K562 (cell line): Measurements from ENCODE around the gene CTBP2. TPM values are rescaled to one million over a fixed set of nuclear protein-coding genes. Genes with fewer than 3 reads are reported as not detected.

Experiments
- ATAC-seq: fragments of 200-7000 bp; cut with Tn5 transposase; 3 replicates; pipeline ENCODE4 v1.9.1; 2020; ENCODE audit warnings: moderate library complexity
- BruUV-seq: library from RNA; stranded (reverse); fragments of 400-500 nt; replicated peaks from 2 replicates; lab custom pipeline; 2021; lab: Mats Ljungman, UMichigan
- CTCF ChIA-PET: fragments of 300-600 bp; formaldehyde crosslinking; extraction: SDS; loops from one replicate; lab custom pipeline; 2021; ENCODE audit warnings: low intra/inter-chr PET ratio; lab: Yijun Ruan, JAX
- POLR2A ChIA-PET: fragments of 300-600, 350-650 bp; sonication (Branson Sonifier 250); formaldehyde crosslinking; extraction: SDS; loops from one replicate; lab custom pipeline; 2021; ENCODE audit warnings: antibody characterized with exemption, inconsistent platforms; lab: Yijun Ruan, JAX
- DNase-seq, 4 experiments: peaks; one replicate each; pipeline versions ENCODE4 v3.0.0 to v3.0.0-alpha.2; 2011 to 2018; ENCODE audit warnings: low spot score in 3 of 4, mixed read lengths in 3 of 4; ENCODE audit errors: extremely low read depth in 1 of 4
- FAIRE-seq: peaks from 2 replicates; lab custom pipeline; 2011; peaks lifted over from hg19 to GRCh38; lab: Jason Lieb, UNC
- H2AFZ ChIP-seq: 2 replicates; pipeline ENCODE4 v1.6.0; 2011; ENCODE audit warnings: low read depth, low read length, control low read depth, inconsistent platforms
- H3K27ac ChIP-seq: fragments of 200-600 bp; 3 replicates; pipeline ENCODE4 v1.8.0; 2011; ENCODE audit warnings: low read depth, mild to moderate bottlenecking, control low read depth, inconsistent platforms, low read length, moderate library complexity, mixed read lengths; ENCODE audit errors: extremely low read depth
- H3K27me3 ChIP-seq, 2 experiments: fragments of 300-600 bp in 1 of 2; 2 replicates in 1 of 2; 3 replicates in 1 of 2; pipeline versions ENCODE4 v1.6.0 to v1.8.0; 2011; ENCODE audit warnings: inconsistent platforms in 2 of 2, low read length in 2 of 2, mild to moderate bottlenecking in 1 of 2, mixed read lengths in 1 of 2, moderate library complexity in 1 of 2; ENCODE audit not compliant: control insufficient read depth in 2 of 2, insufficient read depth in 2 of 2
- H3K36me3 ChIP-seq: fragments of 300-600 bp; 3 replicates; pipeline ENCODE4 v1.8.0; 2011; ENCODE audit warnings: mild to moderate bottlenecking, low read length, inconsistent platforms; ENCODE audit not compliant: control insufficient read depth, insufficient read depth
- H3K4me1 ChIP-seq, 2 experiments: fragments of 200-600 bp in 1 of 2; replicated peaks in 1 of 2; 2 replicates in 1 of 2; 3 replicates in 1 of 2; pipeline versions ENCODE4 v1.5.1 to v1.8.0; 2011; ENCODE audit warnings: inconsistent platforms in 2 of 2, low read length in 2 of 2, mild to moderate bottlenecking in 1 of 2, mixed read lengths in 1 of 2, moderate library complexity in 1 of 2; ENCODE audit not compliant: control insufficient read depth in 2 of 2, insufficient read depth in 2 of 2
- H3K4me2 ChIP-seq: 2 replicates; pipeline ENCODE4 v1.6.1; 2011; ENCODE audit warnings: low read length, control low read depth, inconsistent platforms, mixed read lengths; ENCODE audit not compliant: insufficient read depth
- H3K4me3 ChIP-seq: fragments of 200-600 bp; sonication (generic), shearing (Covaris generic); 2 replicates; pipeline ENCODE4 v1.5.1; 2016; ENCODE audit warnings: control low read depth, inconsistent platforms
- H3K79me2 ChIP-seq: fragments of 200-600 bp; 3 replicates; pipeline ENCODE4 v1.8.0; 2011; ENCODE audit warnings: low read length, inconsistent platforms; ENCODE audit not compliant: control insufficient read depth, insufficient read depth
- H3K9ac ChIP-seq, 2 experiments: 2 replicates each; pipeline versions ENCODE4 v1.6.0 to v1.6.1; 2011; ENCODE audit warnings: low read depth in 2 of 2, low read length in 2 of 2, control low read depth in 1 of 2, inconsistent platforms in 1 of 2, mild to moderate bottlenecking in 1 of 2, mixed read lengths in 1 of 2; ENCODE audit not compliant: insufficient read depth in 1 of 2
- H3K9me1 ChIP-seq: one replicate; pipeline ENCODE4 v1.6.0; 2011; ENCODE audit warnings: inconsistent platforms, mild to moderate bottlenecking, low read length, moderate library complexity; ENCODE audit not compliant: control insufficient read depth, insufficient read depth
- H3K9me3 ChIP-seq: replicated peaks from 2 replicates; pipeline ENCODE4 v1.5.1; 2011; ENCODE audit warnings: low read depth, low read length, inconsistent platforms; ENCODE audit not compliant: control insufficient read depth, insufficient read depth
- H4K20me1 ChIP-seq: replicated peaks from 2 replicates; pipeline ENCODE4 v1.6.1; 2011; ENCODE audit warnings: low read length, inconsistent platforms, mixed read lengths; ENCODE audit not compliant: control insufficient read depth, insufficient read depth
- ARID2 ChIP-seq: fragments of 450-650 bp; IDR thresholded peaks from 2 replicates; pipeline ENCODE4 v1.6.1; 2017; ENCODE audit warnings: antibody characterized with exemption, mild to moderate bottlenecking
- BRF1 ChIP-seq: IDR thresholded peaks from 3 replicates; pipeline ENCODE4 v1.6.1; 2011; ENCODE audit warnings: borderline replicate concordance, mild to moderate bottlenecking; ENCODE audit not compliant: insufficient read length; ENCODE audit errors: extremely low read depth
- ETS2 ChIP-seq: IDR thresholded peaks from 2 replicates; pipeline ENCODE4 v1.6.1; 2016; ENCODE audit warnings: borderline replicate concordance, missing genetic modification characterization, mild to moderate bottlenecking, moderate library complexity, missing compliant biosample characterization; ENCODE audit not compliant: poor library complexity, severe bottlenecking
- FOXP1 ChIP-seq: sonication (generic); formaldehyde crosslinking; IDR thresholded peaks from 2 replicates; pipeline ENCODE4 v1.8.0; 2022; ENCODE audit warnings: mild to moderate bottlenecking, missing genetic modification reagents
- HNRNPK ChIP-seq: fragments of 200-400 bp; formaldehyde crosslinking; IDR thresholded peaks from one replicate; pipeline ENCODE4 v1.6.1; 2018; ENCODE audit warnings: mild to moderate bottlenecking, low read depth, low read length; ENCODE audit not compliant: poor library complexity, severe bottlenecking
- HNRNPLL ChIP-seq: fragments of 200-400 bp; formaldehyde crosslinking; IDR thresholded peaks from 2 replicates; pipeline ENCODE4 v1.6.1; 2017; ENCODE audit warnings: low read length, low read depth, mild to moderate bottlenecking; ENCODE audit not compliant: poor library complexity, severe bottlenecking
- KDM2B ChIP-seq: fragments of 250-450 bp; sonication (Bioruptor Pico); IDR thresholded peaks from 2 replicates; pipeline ENCODE4 v1.8.0; 2021; ENCODE audit warnings: mild to moderate bottlenecking, moderate library complexity
- NCOR1 ChIP-seq: fragments of 450-650 bp; IDR thresholded peaks from 2 replicates; pipeline ENCODE4 v1.6.1; 2016; ENCODE audit warnings: mild to moderate bottlenecking, moderate library complexity
- NFXL1 ChIP-seq: fragments of 450-650 bp; formaldehyde crosslinking; IDR thresholded peaks from 2 replicates; pipeline ENCODE4 v1.4.0; 2021; ENCODE audit warnings: mild to moderate bottlenecking
- TAF7 ChIP-seq: fragments of 450-650 bp; IDR thresholded peaks from 2 replicates; pipeline ENCODE4 v1.6.1; 2016; ENCODE audit warnings: missing genetic modification characterization, missing compliant biosample characterization
- U2AF1 ChIP-seq: fragments of 200-400 bp; formaldehyde crosslinking; optimal IDR thresholded peaks from 2 replicates; pipeline ENCODE3; 2017; ENCODE audit warnings: mild to moderate bottlenecking, low read depth, low read length, moderate library complexity
- ZNF408 ChIP-seq: fragments of 250-450 bp; sonication (Bioruptor Pico); IDR thresholded peaks from 2 replicates; pipeline ENCODE4 v1.4.0; 2020; ENCODE audit warnings: low read depth, mild to moderate bottlenecking, moderate library complexity
- ZNF551 ChIP-seq: fragments of 250-450 bp; sonication (Bioruptor Pico); IDR thresholded peaks from 2 replicates; pipeline ENCODE4 v1.5.0; 2021; ENCODE audit warnings: mild to moderate bottlenecking, moderate library complexity
- ZNF766 ChIP-seq: fragments of 200-800 bp; sonication (Bioruptor generic); conservative IDR thresholded peaks from 2 replicates; pipeline ENCODE4 v1.6.1; 2016; ENCODE audit warnings: missing genetic modification characterization, missing compliant biosample characterization
- WGBS: fragments of 100-300 bp; shearing (Covaris generic); methylation state at CpG from one replicate; pipeline ENCODE4 v1.1.6; 2016; ENCODE audit warnings: low coverage, mixed read lengths; ENCODE audit not compliant: insufficient coverage; ENCODE audit errors: missing lambda C conversion rate; 5-methylcytosine and 5-hydroxymethylcytosine counted together
- in situ Hi-C: fragments of 300-500 bp; cut with MboI; formaldehyde crosslinking; loops from 4 replicates; pipeline ENCODE4 v1.15.0; 2018; ENCODE audit warnings: inconsistent platforms, mixed read lengths
- intact Hi-C: fragments of 100-400 bp; cut with micrococcal nuclease; formaldehyde crosslinking; loops from 2 replicates; pipeline ENCODE4 v1.14.2; 2022
- polyA plus RNA-seq, 8 experiments: library from polyadenylated mRNA; depleted of rRNA in 4 of 8; stranded (reverse) in 5 of 8; unstranded in 3 of 8; fragments of >200 nt; fragmentation: Nextera tagmentation in 2 of 8; fragmentation: Illumina TruSeq in 1 of 8; extraction: Ambion mirVana in 2 of 8; extraction: Trizol in 1 of 8; gene quantifications; 2 replicates each; pipeline versions ENCODE4 v1.2.1 to v1.2.3, GENCODE V29; 2011 to 2014; ENCODE audit warnings: inconsistent platforms in 1 of 8, missing spikeins in 1 of 8
- total RNA-seq, 7 experiments: library from RNA; depleted of rRNA in 6 of 7; stranded (reverse); fragments of >200 nt in 6 of 7; fragmentation: Illumina TruSeq in 2 of 7; extraction: Trizol in 2 of 7; gene quantifications; 2 replicates each; pipeline versions ENCODE4 v1.2.1 to v1.2.3, GENCODE V29; 2011 to 2021; ENCODE audit warnings: low replicate concordance in 1 of 7

Gene CTBP2
- total and polyA plus RNA-seq, 9 of the 15 experiments (the other 6 are each of a cell fraction or from before 2014, with no cell fraction given) = 1.3 to 8.8 (median 5.1) TPM

GRCh38 chr10:125134483-125134848 is 25.9 kb downstream of the CTBP2 start:
- no peak for ATAC-seq
- H3K79me2 ChIP-seq = peaks cover 94% of the 10 kb centered on the region
- TF ChIP-seq FOXP1 (CRISPR knock-in tag) = no peak
- TF ChIP-seq NCOR1 = no peak
- no peak for TF ChIP-seq NFXL1
- TF ChIP-seq ZNF551 (CRISPR knock-in tag) = no peak
- TF ChIP-seq HNRNPK = no peak
- no peak for TF ChIP-seq ARID2
- TF ChIP-seq HNRNPLL = no peak
- no peak for TF ChIP-seq ETS2
- no peak for TF ChIP-seq KDM2B (CRISPR knock-in tag)
- no peak for TF ChIP-seq ZNF766
- no peak for TF ChIP-seq U2AF1
- TF ChIP-seq ZNF408 (CRISPR knock-in tag) = no peak
- no peak for TF ChIP-seq TAF7
- TF ChIP-seq BRF1 = no peak
- no peak overlapping the region for H3K4me2 ChIP-seq
- CTCF ChIA-PET = no interaction called here
- H3K9me3 ChIP-seq = no peaks in the 10 kb centered on the region
- POLR2A ChIA-PET = no interaction called here
- intact Hi-C loops (no loop called here), in situ Hi-C loops (no loop called here)
- no peak overlapping the region for H3K27ac ChIP-seq
- H3K27me3 ChIP-seq = no peaks in the 10 kb centered on the region
- peaks cover 7% of the 10 kb centered on the region for H3K9me1 ChIP-seq
- no peak overlapping the region for H2AFZ ChIP-seq
- 66% methylated on average over 5 of the region's 11 CpGs for WGBS
- no peak overlapping the region for H3K4me3 ChIP-seq
- peaks cover 12 to 21% of the 10 kb centered on the region in 2 experiments; a peak in 4 of 5 replicates for H3K4me1 ChIP-seq
- no TSS peak for BruUV-seq
- peaks cover 50% of the 10 kb centered on the region for H4K20me1 ChIP-seq
- no peak for FAIRE-seq
- H3K36me3 ChIP-seq = peaks cover 69% of the 10 kb centered on the region; the same call in 2 of the 3 replicates
- peak overlapping the region in 1 of 2 experiments; percentile 13; a peak in 1 of 4 replicates for H3K9ac ChIP-seq
- no peak for DNase-seq
